Measurements from ENCODE around the gene DECR2.

GRCh38 chr16:410516-411178 is 9.0 kb downstream of the DECR2 start:
- TF ChIP-seq CTCF (IDR thresholded peaks at IDR 0.05) = no peak
- TF ChIP-seq EZH2 (IDR thresholded peaks at IDR 0.05) = no peak
- no peak for TF ChIP-seq EZH2phosphoT487 (IDR thresholded peaks at IDR 0.05)
